Bronchial epithelial cell (primary cell): ENCODE measurements around the gene CDIPT. TPM values are rescaled to one million over a fixed set of nuclear protein-coding genes. Genes with fewer than 3 reads are reported as not detected.

ENCODE experiments used
- DNase-seq: peaks from one replicate; pipeline ENCODE4 v3.0.0-alpha.2; 2010; ENCODE audit warnings: low read depth
- FAIRE-seq: peaks from 2 replicates; lab custom pipeline; 2011; peaks lifted over from hg19 to GRCh38; lab: Jason Lieb, UNC
- H3K27me3 ChIP-seq: 2 replicates; pipeline ENCODE4 v1.5.1; 2011; ENCODE audit warnings: low read length; ENCODE audit not compliant: control insufficient read depth, insufficient read depth
- H3K36me3 ChIP-seq: 2 replicates; pipeline ENCODE4 v1.5.1; 2011; ENCODE audit warnings: low read length; ENCODE audit not compliant: control insufficient read depth, insufficient read depth
- H3K4me3 ChIP-seq: 2 replicates; pipeline ENCODE4 v1.5.1; 2011; ENCODE audit warnings: mild to moderate bottlenecking, low read depth, low read length, control low read depth
- CTCF ChIP-seq: IDR thresholded peaks from 2 replicates; pipeline ENCODE4 v1.5.1; 2011; ENCODE audit warnings: mild to moderate bottlenecking, moderate library complexity, low read length, control low read depth, inconsistent platforms; ENCODE audit not compliant: insufficient read depth, severe bottlenecking
- total RNA-seq: library from RNA; depleted of rRNA; stranded (reverse); fragments of >200 nt; gene quantifications from 2 replicates; pipeline ENCODE4 v1.2.1, GENCODE V29; 2014

Gene CDIPT
- total RNA-seq, 1 donor from 2014 or later, result 53.2 TPM

GRCh38 chr16:29858149-29858849 lies 4.7 kb downstream of the CDIPT start:
- H3K4me3 ChIP-seq, result no peak overlapping the region
- DNase-seq (no peak), FAIRE-seq (no peak)
- no peaks in the 10 kb centered on the region for H3K27me3 ChIP-seq
- peaks cover 12% of the 10 kb centered on the region for H3K36me3 ChIP-seq
- no peak for TF ChIP-seq CTCF

- Histone ChIP-seq H3K36me3 (peaks cover 12% of the 10 kb centered on the region), H3K4me3 (no peak overlapping the region), H3K27me3 (no peaks in the 10 kb centered on the region)
- TF ChIP-seq CTCF, result no peak
- no peak for FAIRE-seq
- DNase-seq, result no peak
Measured at GRCh38 chr16:29857133-29857760, 5.8 kb downstream of the CDIPT start.

GRCh38 chr16:29854520-29855100 lies 8.4 kb downstream of the CDIPT start:
- no peak for FAIRE-seq
- Histone ChIP-seq H3K4me3 (no peak overlapping the region), H3K27me3 (no peaks in the 10 kb centered on the region), H3K36me3 (peaks cover 4% of the 10 kb centered on the region)
- no peak for DNase-seq
- no peak for TF ChIP-seq CTCF

GRCh38 chr16:29852654-29853053 lies 10.4 kb downstream of the CDIPT start:
- H3K36me3 ChIP-seq, result peaks cover 2% of the 10 kb centered on the region
- no peak overlapping the region for H3K4me3 ChIP-seq
- no peak for TF ChIP-seq CTCF
- FAIRE-seq (no peak), DNase-seq (no peak)
- no peaks in the 10 kb centered on the region for H3K27me3 ChIP-seq

- Histone ChIP-seq H3K27me3 (no peaks in the 10 kb centered on the region), H3K36me3 (peaks cover 14% of the 10 kb centered on the region), H3K4me3 (no peak overlapping the region)
- no peak for TF ChIP-seq CTCF
- FAIRE-seq (no peak), DNase-seq (no peak)
Measured at GRCh38 chr16:29850998-29851397, 12.0 kb downstream of the CDIPT start.
